Endometrial microvascular endothelial cells (primary cell): ENCODE results near the gene NRN1L. TPM values are rescaled to one million over a fixed set of nuclear protein-coding genes. Genes with fewer than 3 reads are reported as not detected.
"Not testable (repeated sequence)": the region's sequence is repeated elsewhere in the genome, so short reads cannot be mapped to it uniquely, and the experiment has no call there.

Experiments
- in situ Hi-C: cut with HindIII; loops from 2 replicates; pipeline ENCODE4 v1.10.0; 2017; ENCODE audit warnings: low sequenced_read_pairs, low pct_unique_long_range_greater_than_20kb; ENCODE audit errors: inconsistent ontology term
- total RNA-seq: library from RNA; depleted of rRNA; stranded (reverse); fragments of >200 nt; gene quantifications from one replicate; pipeline ENCODE4 v1.2.3, GENCODE V29; 2015; ENCODE audit errors: inconsistent ontology term

The NRN1L gene
- total RNA-seq, 1 donor from 2014 or later, result not detected

DNA sequence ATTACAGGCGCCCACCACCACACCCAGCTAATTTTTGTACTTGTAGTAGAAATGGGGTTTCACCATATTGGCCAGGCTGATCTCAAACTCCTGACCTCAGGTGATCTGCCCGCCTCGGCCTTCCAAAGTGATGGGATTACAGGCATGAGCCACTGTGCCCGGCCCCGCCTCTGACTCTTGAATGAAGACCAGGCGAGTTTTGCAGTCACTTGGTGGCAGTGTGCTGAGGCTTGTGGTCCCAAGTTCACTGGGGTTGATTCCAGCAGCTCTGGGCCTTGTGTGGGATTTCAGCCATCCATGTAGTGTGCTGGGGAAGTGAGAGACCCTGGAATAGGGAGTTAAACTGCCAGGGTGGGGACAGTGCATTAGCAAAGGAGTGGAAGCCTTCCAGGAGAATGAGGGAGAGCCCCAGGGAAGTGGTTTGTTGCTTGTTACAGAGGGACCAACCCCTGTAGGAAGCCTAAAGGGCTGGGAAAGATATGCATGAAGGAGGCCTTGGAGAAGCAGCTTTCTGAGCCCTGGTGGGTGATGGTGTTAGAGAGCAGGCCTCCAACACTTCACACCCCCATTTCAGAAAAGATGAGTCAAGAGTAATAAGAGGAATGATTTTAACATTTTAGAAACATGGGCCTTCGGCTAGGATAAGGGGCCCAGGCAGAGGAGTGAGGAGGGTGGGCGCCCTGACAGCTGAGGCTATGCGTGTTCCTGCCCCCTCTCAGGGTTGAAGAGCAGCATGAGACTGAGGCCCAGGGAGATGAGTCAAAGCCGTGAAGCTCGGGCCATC, 22.9 kb downstream of the NRN1L start:
- in situ Hi-C loops, result no loop called here

DNA sequence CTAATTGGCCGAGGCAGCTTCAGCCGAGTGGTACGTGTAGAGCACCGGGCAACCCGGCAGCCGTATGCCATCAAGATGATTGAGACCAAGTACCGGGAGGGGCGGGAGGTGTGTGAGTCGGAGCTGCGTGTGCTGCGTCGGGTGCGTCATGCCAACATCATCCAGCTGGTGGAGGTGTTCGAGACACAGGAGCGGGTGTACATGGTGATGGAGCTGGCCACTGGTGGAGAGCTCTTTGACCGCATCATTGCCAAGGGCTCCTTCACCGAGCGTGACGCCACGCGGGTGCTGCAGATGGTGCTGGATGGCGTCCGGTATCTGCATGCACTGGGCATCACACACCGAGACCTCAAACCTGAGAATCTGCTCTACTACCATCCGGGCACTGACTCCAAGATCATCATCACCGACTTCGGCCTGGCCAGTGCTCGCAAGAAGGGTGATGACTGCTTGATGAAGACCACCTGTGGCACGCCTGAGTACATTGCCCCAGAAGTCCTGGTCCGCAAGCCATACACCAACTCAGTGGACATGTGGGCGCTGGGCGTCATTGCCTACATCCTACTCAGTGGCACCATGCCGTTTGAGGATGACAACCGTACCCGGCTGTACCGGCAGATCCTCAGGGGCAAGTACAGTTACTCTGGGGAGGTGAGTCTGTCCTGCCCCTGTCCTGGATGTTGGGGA, 24.5 kb downstream of the NRN1L start:
- in situ Hi-C loops, result no loop called here

DNA sequence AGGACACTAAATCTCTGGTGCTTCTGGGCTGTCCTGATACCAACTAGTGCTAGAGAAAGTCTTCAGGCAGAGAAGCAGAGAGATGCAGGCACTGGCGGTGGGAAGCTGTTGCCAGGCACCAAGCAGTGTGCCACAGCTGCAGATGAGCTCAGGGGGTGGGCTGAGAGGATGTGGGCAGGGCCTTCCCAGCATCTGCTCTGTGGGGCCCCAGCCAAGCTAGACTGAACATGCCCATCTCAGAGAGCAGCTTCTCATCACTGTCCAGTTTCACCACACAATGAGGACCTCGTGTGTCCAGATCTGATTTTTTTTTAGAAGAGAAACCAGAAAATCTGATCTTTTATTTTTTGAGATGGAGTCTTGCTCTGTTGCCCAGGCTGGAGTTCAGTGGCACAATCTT, 25.5 kb downstream of the NRN1L start:
- in situ Hi-C loops, result no loop called here

GRCh38 chr16:67914758-67915495, 30.2 kb downstream of the NRN1L start:
- in situ Hi-C loops, result no loop called here

GRCh38 chr16:67915496-67915769, 30.7 kb downstream of the NRN1L start:
- in situ Hi-C loops, result not testable (repeated sequence)

GRCh38 chr16:67915831-67916723, 31.4 kb downstream of the NRN1L start:
- in situ Hi-C loops, result no loop called here

DNA sequence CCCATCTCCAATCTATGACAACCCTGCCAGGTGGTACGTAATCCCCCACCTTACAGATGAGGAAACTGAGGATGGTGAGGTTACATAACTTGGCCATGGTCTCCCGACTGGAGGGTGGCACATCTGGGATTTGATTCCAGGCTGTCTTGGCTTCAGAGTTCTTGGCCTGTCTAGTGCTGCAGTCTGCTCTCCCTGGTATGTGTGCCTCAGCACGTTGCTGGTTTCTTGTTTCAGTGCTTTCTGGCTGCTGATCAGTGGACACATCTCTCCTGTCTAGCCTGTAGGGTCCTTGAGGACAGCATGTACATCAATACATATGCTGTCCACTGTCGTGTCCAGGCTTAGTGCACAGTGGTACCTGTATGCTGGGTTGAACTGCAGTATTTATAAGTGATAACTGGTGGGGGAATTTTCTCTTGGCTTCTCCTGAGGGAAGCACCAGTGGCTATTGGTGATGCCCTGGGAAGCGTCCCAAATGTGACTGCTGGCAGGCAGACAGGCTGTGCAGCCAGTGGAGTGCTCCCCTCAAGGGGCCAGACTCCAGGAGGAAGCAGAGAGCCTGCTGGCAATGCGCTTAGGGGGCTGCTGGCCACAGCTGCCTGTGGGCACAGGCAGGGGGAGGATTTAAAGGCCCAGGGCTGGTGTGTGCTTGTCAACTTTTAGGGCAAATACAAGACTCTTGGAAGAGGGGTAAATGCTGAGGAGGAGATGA, 32.6 kb downstream of the NRN1L start:
- in situ Hi-C loops, result no loop called here

- in situ Hi-C loops, result no loop called here
Observed at GRCh38 chr16:67917852-67918236, 33.2 kb downstream of the NRN1L start.

DNA sequence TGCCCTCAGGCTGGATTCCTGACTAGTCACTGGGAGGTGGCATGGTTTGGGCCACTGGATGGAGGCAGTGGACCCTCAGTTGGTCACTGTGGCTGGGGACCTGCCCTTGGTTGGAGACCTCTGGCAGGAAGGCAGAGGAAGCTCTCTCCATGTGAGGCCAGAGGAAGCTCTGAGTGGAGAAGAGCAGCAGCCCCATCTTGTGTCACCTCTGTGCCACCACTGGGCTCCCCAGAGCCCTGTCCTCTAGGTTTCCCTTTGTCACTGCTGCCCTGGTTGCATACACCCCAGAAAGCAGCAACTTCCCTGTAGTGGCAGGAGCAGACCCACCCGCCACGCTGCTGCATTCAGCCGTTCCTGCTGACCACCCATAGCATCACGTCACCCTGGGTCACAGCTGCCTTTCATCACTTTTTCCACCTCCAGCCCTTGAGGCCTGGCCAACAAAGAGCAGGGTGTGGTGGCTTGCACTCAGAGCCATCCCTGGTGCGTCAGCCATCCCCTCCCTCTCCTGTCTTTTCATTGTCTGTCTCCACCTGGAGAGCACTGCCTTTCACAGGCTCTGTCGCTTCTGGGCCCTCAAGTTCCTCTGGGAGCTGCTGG, 35.0 kb downstream of the NRN1L start:
- in situ Hi-C loops, result no loop called here

DNA sequence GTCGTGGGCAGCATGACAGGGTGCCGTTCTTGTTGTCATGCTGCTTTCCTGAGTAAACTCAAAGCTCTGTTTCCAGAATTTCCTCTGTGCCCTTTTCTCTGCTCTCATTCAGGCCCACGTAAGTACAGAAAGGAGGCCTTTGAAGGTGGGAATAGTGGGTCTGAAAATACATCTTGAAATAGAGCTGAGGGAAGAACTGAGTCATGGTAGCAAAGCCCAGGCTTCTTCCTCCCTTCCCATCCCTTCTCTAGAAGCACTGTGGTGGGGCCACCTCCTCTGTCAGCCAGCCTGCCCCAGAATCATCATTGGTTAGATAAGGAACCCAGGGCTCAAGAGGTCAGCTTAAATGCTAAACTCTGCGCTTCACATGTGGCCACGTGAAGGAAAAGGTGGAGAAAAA, 37.5 kb downstream of the NRN1L start:
- in situ Hi-C loops, result no loop called here

DNA sequence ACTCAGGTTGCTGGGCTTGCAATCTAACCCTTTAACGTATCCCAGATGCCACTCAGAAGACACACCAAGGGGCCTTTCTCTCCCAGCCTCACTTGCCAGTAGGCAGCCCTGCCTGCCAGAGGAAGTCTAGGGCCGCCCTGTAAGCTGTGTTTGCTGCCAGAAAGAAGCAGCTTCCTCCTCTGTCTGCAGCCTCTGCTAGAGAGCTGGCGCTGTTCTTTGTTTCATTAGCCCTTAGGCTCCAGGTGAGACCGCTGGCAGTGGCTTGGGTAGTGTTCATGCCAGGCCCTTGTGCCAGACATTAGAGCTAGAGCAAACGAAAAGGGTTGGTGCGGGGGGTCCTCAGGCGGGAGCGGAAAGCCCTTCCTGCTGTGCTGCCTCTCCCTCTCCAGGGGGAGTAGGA, 38.1 kb downstream of the NRN1L start:
- in situ Hi-C loops, result no loop called here

DNA sequence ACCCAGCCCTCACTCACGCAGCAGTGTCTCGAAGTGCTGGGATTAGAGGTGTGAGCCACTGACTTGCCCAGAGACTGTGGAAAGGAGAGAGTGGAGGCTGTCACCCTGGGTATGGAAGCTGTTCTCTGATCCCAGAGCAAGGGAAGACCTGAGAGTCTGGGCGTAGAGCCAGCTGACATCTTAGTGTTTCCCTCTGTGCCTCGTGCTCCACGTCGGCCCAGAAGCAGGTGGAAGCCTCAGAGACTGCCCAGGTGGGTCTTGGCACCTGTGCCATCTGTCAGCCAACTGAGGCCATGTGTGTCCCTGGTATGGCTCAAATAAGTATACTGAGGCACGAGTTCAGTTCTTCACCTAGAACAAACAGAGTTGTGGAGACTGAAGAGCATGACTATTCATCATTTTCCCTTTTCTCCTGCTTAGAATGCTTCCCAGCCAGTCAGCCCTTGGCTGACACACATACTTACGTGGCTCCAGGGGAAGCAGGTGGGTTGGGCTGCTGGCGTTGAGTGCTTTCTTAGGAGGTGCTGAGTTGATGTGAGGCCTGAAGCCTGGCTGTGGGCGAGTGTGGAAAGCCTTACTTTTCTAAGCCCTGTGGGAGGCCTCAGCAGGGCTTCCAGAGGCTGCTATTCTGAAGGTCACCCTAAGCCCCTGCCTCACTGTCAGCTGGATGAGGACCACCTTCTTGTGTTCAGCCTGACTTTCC, 38.9 kb downstream of the NRN1L start:
- in situ Hi-C loops, result no loop called here

GRCh38 chr16:67924140-67924906, 39.6 kb downstream of the NRN1L start:
- in situ Hi-C loops, result no loop called here

GRCh38 chr16:67926181-67926750, 41.6 kb downstream of the NRN1L start:
- in situ Hi-C loops, result no loop called here

DNA sequence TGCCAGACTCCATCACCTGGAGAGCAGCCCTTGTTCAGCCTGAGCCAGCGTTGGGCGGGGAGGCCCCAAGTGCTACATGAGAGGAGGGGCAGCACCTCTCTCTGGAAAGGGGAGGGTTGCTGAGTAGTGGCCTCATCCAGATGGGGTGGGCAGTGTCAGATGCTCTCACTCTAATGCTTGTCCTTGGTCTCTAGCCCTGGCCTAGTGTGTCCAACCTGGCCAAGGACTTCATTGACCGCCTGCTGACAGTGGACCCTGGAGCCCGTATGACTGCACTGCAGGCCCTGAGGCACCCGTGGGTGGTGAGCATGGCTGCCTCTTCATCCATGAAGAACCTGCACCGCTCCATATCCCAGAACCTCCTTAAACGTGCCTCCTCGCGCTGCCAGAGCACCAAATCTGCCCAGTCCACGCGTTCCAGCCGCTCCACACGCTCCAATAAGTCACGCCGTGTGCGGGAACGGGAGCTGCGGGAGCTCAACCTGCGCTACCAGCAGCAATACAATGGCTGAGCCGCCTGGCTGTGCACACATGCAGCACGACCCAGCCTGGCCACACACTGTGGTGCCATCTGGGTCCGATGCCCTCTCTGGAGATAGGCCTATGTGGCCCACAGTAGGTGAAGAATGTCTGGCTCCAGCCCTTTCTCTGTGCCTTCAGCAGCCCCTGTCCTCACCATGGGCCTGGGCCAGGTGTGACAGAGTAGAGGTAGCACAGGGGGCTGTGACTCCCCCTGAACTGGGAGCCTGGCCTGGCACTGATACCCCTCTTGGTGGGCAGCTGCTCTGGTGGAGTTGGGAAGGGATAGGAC, 42.7 kb downstream of the NRN1L start:
- in situ Hi-C loops, result no loop called here

- in situ Hi-C loops, result no loop called here
Observed at GRCh38 chr16:67928147-67928546, 43.5 kb downstream of the NRN1L start.
